DMS 273 (cell line): ENCODE data around the gene MED29.

ENCODE experiments used
- DNase-seq: peaks from one replicate; lab custom pipeline; 2025; ENCODE audit not compliant: unreplicated experiment; lab: John Stamatoyannopoulos, UW

Gene MED29

DNA sequence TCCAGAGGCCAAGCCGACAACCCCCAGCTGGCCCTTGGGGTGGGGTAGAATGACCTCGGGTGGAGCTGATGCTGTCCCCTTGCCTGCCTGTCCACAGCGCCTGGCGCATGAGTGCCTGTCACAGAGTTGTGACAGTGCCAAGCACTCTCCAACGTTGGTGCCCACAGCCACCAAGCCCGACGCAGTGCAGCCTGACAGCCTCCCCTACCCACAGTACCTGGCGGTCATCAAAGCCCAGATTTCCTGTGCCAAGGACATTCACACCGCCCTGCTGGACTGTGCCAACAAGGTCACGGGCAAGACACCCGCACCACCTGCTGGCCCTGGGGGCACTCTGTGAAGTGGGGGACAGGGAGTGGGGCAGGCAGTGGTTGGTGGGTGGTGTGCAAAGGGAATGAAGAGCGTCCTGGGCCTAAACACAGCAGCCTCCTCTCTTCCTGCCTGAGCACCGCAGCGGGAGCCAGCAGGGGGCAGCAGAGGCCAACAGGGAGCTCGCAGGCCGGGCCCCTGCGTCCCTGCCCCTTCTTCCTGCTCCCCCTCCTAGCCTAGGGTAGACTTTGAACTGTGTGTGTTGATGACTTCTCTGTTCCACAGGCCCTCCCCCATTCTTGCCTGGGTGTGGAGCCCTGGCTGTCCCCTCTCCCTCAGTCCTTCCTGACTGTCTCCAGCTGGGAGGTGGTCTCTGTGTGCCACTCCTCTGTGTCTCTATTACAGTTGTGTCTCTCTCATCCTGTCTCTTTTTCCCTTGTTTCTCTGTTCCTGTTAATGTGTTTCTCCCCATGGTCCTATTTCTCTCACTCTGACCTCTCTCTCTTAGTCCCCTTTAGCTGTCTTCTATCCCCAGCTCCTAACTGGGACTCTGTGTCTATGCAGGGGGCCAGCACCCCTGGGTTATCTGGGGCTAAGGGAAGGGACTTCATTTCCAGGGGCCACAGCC lies 6.5 kb downstream of the MED29 start:
- peak; percentile 88 for DNase-seq

DNA sequence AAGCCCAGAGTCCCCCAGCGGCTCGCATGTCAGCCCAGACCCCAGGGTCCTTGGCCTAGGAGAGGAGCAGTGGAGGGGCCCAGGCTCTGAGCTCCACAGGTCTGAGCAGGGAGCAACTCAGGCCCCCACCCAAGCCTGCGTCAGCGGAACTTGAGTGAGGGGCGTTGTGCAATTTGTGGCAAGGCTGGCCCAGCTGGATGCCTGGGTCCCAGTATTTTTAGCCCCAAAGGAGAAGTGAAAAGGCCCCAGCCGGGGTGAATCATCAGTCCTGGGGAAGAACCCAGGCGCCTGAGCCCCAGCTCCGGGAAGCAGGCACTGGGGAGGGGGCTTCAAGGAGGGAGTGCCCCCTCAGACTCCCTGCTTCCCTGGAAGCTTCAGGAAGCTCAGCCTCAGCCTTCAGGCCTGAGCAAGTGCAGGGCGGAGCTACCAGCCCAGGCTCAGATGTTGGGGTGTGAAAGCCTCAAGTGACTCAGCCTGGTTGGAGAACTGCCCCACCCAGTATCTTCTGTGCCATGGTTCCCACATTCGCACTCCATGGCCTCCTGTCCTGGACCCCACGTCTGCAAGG lies 7.2 kb downstream of the MED29 start:
- DNase-seq = no peak

DNA sequence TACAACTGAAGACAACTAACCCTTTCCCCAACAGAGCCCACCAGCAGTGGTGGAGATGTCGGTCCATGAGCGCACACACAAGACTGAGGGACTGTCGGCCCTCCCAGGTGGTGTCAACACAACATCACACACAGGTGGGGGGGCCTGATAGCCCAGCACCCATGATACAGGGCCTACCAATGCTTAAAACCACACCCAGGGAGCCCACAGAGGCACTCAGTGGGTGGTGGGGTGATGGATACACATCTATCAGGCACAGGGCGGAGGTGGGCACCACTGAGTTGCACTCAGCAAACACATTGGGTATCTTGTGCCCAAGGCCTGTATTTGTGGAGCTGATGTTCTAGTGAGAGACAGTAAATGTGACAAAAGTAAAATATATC lies 8.5 kb downstream of the MED29 start:
- DNase-seq = no peak

DNA sequence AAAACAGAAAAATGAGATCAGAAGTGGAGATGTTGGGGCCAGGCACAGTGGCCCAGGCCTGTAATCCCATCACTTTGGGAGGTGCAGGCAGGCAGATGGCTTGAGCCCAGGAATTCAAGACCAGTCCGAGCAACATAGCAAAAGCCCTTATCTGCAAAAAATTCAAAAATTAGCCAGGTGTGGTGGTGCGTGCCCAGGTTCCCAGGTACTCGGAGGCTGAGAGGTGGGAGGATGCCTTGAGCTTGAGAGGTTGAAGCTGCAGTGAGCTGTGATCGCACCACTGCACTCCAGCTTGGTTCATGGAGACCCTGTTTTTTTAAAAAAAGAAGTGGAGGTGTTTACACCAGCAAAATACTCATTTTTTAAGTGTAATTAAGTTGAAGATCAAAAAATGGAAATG lies 8.9 kb downstream of the MED29 start:
- no peak for DNase-seq

DNA sequence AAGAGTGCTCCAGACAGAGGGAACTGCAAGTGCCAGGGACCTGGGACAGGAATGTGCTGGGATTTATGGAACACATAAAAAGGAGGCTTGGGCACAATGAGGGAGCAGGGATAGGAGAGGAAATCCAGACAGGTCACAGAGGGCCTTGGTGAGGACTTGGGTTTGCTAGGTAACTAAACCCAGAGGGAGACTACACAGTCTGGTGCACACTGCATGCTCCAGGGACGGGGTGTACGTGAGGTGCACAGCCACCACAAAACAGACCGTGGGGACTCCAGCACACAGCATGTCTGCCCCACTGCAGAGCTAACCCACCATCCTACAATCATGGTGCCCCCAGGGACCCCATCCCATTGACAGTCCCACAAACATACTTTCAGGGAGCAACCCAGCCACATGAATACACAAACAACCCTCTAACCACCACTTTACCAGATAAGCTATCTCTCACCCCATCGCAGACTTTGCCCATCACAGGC lies 9.9 kb downstream of the MED29 start:
- peak; percentile 25 for DNase-seq

DNA sequence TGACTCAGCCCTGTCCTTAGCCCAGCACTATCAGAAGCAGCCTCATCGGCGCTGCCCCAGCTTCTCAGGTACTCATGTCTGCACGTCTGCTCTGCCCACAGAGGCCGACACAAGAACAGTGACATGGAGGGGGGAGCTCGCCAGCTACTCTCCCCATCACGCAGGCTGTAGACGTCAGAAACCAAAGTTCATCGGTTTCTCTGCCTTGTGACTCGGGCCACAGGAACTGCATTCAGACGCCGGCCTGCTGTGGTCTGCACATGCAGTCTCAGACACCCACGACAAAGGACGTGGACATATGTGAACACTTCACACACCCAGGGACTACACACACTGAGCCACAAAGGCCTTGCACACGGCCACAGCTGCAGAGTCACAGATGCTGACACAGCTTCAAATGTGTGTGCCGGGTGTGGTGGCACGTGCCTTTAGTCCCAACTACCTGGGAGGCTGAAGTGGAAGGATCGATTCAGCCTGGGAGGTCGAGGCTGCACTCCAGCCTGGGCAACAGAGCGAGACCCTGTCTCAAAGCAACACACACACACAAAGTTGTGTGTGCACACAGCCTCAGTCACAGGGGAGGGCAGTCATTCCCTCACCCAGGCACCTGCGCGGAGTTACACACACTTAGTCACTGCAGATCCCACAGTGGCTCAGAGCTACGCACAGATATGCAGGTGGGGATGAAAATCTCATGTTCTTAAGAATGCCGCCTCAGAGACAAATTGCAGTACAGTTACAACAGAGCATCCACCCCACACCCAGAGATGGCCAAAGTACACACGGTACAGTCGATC lies 10.6 kb downstream of the MED29 start:
- DNase-seq = no peak

DNA sequence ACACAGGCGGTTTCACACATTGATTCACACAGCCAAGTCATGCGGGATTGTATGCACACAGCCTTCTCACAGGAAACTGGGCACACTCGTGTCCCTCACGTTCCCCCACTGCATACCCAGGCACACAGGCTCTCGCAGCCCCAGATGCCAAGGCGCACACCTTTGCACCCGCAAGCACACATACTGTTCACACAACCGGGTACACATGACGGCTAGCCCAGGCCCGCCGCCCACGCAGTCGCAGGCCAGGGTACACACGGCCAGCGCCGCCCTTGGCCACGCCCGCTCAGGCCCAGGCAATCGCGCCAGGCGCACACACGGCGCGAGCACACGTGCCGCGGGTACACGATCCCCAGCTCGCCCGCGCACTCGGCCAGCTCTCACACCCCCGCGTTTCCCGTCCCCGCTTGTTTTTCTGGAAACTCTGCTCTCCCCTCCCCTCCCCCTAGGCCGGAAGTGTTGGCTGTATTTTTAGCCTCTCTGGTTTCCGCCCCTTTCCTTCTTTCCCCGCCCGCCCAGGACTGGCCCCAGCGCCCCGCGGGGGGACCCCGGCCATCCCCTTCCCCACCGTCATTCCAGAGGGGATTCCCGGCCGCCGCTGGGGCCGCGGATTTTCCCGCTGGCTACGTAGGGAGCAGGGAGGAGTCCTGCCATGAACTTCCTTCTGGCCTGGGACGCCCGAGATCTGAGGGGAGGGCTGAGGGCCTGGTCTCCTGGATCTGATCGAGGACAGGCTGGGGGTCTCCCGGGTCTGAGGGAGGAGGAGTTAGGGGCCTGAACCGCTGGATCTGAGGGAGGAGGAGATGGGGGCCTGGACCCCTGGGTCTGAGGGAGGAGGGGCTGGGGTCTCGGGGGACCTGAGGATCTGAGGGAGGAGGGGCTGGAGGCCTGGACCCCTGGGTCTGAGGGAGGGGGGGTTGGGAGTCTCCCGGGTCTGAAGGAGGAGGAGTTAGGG lies 11.4 kb downstream of the MED29 start:
- peak; percentile 84 for DNase-seq

DNA sequence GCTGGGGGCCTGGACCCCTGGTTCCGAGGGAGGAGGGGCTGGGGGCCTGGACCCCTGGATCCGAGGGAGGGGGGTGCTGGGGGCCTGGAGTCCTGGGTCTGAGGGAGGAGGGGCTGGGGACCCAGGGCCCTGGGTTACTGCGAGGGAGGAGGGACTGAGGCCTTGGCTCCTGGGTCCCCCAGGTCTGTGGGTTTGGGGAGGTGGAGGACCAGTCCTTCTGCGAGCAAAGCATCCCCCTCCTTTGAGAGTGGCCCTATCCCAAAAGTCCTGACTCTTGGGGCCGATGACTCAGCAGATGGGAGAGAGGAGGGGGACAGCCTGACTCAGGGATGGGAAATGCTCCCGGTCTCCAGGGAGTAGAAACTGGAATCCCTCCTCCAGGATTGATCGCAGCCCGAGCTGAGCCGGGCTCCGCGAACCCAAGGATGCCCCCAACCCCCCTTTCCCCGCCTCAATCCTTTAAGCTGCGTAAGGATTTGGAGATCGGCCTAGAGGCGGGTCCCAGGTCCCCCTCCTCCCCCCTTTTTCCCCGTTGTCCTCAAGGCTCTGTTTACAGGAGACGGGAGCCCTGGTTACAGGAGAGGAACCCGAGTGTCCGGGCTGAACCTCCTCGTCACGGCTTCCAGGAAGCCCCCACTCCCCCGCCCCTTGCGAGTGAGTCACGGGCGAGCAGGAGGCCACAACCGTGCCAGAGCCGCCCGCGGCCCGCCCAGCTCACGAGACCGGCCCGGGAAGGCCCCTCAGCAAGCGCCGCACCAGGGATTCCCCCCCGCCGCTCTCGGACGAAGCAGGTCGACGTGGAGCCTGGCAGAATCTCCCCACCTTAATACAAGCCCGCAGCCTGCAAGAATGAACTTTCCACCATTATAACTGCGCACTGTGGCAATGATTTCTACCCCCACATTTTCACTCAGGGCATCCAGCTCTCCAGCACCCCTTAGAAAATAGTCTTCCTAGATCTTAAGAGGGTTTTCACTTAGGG lies 12.4 kb downstream of the MED29 start:
- peak; percentile 85 for DNase-seq

DNA sequence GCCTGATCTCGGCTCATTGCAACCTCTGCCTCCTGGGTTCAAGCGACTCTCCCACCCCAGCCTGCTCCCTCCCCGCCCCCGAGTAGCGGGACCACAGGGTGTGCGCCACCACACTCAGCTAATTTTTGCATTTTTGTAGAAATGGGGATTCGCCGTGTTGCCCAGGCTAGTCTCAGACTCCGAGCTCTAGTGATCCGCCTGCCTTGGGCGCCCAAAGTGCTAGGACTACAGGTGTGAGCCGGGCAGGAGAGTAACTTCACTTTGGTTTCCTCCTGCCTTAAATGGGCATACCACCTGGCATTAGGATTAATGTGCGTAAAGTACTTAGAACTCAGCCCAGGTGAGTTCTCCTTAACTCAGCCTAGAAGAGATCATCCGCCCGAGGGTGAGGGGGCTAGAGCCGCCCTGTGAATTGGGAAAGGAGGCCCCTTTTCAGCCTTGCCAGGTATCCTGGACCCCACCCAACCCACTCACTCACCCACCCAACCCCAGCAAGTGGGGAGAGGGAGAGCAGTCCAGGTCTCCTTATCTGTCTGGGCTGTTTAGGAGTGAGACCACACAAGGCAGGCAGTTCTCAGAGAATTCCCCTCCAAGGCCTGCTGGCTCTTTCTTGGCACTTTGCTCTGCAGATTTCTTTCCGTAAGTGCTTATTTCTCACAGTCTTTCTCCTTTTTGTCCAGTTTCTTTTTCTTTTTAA lies 14.2 kb downstream of the MED29 start:
- DNase-seq = no peak

DNA sequence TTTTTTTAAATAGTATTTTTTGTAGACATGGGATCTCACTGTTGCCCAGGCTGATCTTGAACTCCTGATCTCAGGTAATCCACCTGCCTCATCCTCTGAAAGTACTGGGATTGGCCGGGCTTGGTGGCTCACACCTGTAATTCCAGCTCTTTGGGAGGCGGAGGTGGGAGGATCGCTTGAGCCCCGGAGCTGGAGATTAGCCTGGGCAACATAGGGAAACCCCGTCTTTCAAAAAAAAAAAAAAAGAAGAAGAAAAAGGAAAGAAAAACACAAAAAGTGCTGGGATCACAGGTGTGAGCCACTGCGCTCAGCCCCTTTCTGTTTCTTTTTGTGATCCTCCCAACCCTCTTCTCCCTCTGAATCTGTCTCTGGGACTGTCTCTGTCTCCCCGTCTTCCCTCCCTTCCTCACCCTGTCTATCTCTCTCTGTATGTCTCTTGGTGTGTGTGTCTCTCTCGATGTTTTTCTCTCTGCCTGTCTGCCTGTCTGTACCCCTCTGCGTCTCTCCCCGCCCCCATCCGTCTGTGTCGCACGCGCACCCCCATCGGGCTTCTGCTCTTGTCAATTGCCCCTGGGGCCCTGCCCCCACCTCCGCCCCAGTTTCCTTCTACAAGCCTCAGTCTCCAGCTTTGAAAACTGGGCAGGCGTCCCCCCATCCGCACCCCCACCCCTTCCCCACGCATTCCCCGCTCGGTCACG lies 14.9 kb downstream of the MED29 start:
- DNase-seq = no peak

DNA sequence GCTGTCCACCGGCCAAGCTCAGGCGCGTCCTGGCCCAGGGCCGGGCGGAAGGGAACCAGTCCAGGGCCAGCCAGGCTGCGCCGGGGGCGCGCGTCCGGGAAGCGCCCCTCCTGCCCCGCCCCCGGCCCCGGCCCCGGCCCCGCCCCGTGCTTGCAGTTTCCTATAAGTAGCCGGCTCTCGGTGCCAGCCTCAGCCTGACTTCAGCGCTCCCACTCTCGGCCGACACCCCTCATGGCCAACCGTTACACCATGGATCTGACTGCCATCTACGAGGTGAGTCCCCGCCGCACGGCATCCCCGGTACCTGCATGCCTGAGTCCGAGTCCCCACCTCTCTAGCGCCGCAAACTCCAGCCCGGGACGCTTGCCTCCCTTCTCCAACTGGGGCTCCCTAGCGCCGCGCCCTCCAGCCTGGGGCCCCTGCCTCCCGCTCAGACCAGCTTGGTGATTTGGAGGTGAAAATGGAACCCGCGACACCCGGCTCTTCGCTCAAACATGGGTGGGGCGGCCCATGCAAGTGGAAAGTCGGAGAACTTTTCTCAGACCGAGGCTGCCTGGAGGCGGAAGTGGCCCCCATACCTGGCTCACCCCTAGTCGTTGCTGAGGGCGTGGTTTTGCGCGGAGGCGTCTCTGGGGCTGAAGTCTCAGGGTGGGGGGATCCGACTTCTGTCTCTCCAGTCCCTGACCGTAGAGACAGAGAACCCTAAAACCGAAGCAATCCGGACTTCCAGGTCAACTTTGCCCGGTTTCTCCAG lies 15.7 kb downstream of the MED29 start, which contains the start of gene ZFP36:
TSS of gene ZFP36 (plus strand) at position 192 of the 754 bp plus-strand sequence. CDS start at position 250, 58 bp downstream.
- peak; percentile 81 for DNase-seq

DNA sequence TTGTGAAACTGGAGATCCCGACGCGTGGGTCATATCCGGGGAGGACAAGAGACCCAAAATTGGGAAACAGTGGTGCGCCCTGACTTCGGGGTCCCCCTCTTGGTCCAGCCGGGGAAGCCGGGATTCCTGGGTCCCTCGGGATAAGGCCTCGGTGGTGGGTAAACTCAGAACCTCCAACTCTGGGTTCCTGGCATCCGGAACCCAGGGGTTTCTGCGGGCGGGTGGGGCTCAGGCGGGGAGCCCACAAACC lies 16.2 kb downstream of the MED29 start:
- DNase-seq = no peak

DNA sequence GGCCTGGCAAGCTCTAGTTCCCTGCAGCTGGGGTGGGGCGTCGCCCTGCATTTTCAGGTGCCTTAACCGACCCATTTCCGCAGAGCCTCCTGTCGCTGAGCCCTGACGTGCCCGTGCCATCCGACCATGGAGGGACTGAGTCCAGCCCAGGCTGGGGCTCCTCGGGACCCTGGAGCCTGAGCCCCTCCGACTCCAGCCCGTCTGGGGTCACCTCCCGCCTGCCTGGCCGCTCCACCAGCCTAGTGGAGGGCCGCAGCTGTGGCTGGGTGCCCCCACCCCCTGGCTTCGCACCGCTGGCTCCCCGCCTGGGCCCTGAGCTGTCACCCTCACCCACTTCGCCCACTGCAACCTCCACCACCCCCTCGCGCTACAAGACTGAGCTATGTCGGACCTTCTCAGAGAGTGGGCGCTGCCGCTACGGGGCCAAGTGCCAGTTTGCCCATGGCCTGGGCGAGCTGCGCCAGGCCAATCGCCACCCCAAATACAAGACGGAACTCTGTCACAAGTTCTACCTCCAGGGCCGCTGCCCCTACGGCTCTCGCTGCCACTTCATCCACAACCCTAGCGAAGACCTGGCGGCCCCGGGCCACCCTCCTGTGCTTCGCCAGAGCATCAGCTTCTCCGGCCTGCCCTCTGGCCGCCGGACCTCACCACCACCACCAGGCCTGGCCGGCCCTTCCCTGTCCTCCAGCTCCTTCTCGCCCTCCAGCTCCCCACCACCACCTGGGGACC lies 16.6 kb downstream of the MED29 start:
- DNase-seq = no peak

DNA sequence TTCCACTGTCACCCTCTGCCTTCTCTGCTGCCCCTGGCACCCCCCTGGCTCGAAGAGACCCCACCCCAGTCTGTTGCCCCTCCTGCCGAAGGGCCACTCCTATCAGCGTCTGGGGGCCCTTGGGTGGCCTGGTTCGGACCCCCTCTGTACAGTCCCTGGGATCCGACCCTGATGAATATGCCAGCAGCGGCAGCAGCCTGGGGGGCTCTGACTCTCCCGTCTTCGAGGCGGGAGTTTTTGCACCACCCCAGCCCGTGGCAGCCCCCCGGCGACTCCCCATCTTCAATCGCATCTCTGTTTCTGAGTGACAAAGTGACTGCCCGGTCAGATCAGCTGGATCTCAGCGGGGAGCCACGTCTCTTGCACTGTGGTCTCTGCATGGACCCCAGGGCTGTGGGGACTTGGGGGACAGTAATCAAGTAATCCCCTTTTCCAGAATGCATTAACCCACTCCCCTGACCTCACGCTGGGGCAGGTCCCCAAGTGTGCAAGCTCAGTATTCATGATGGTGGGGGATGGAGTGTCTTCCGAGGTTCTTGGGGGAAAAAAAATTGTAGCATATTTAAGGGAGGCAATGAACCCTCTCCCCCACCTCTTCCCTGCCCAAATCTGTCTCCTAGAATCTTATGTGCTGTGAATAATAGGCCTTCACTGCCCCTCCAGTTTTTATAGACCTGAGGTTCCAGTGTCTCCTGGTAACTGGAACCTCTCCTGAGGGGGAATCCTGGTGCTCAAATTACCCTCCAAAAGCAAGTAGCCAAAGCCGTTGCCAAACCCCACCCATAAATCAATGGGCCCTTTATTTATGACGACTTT lies 17.4 kb downstream of the MED29 start:
- DNase-seq = peak; percentile 47

DNA sequence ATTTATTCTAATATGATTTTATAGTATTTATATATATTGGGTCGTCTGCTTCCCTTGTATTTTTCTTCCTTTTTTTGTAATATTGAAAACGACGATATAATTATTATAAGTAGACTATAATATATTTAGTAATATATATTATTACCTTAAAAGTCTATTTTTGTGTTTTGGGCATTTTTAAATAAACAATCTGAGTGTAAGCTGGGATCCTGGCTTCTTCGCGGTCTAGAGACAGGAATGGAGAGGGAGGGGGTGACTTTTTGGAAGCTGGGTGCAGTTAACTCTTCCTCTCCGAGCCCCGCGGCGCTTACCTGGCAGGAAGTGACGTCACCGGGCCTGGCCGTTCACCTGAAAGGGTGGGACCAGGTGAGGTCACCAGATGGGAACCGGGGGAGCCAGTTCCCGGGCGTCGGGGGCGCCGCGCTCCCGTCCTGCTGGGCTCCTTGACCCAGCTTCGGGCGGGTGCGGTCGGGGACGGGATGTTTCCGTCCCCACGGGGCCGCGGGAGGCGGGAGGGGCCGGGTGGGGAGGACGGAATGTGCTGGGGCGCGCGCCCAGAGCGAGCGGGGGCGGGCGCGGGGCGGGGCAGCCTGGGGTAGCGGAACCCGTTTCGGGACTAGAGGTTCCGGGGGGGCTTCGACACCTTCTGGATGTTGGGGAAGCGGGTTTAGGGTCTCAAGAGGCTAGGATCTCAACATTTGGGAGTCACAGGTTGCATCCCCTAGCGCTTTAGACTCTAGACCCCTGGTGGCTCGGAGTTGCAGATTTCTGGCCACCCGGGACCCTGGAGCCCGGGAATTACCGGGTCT lies 18.2 kb downstream of the MED29 start:
- peak; percentile 71 for DNase-seq
